CD4-positive, CD25-positive, alpha-beta regulatory T cell (primary cell): Measurements from ENCODE around the gene PRKG1. TPM values are rescaled to one million over a fixed set of nuclear protein-coding genes. Genes with fewer than 3 reads are reported as not detected.

Source experiments
- ATAC-seq, 2 donors: fragments of 150-1000 bp; cut with Tn5 transposase; one replicate each; pipeline ENCODE4 v1.10.0; 2021; ENCODE audit warnings: low read depth in 2 of 2, moderate number of reproducible peaks in 2 of 2, moderate library complexity in 1 of 2
- DNase-seq, 3 donors: peaks; one replicate each; pipeline versions ENCODE4 v3.0.0 to v3.0.0-alpha.2; 2012 to 2022; ENCODE audit warnings: mixed read lengths in 1 of 3
- H3K27ac ChIP-seq: one replicate; pipeline ENCODE4 v1.7.0; 2013; ENCODE audit warnings: mild to moderate bottlenecking, low read length; ENCODE audit not compliant: insufficient read depth, poor library complexity, severe bottlenecking
- H3K27me3 ChIP-seq: one replicate; pipeline ENCODE4 v1.7.0; 2013; ENCODE audit warnings: low read length; ENCODE audit not compliant: control insufficient read depth, insufficient read depth
- H3K36me3 ChIP-seq: one replicate; pipeline ENCODE4 v1.7.0; 2013; ENCODE audit warnings: mild to moderate bottlenecking, low read length, moderate library complexity; ENCODE audit not compliant: control insufficient read depth, insufficient read depth
- H3K4me1 ChIP-seq: 2 replicates; pipeline ENCODE4 v1.7.0; 2013; ENCODE audit warnings: mild to moderate bottlenecking, low read length; ENCODE audit not compliant: insufficient read depth, control insufficient read depth, poor library complexity, severe bottlenecking
- H3K4me3 ChIP-seq: one replicate; pipeline ENCODE4 v1.7.0; 2013; ENCODE audit warnings: low read depth, mild to moderate bottlenecking, low read length, moderate library complexity
- H3K9me3 ChIP-seq, 2 experiments: 1 replicate in 1 of 2; 2 replicates in 1 of 2; pipeline ENCODE4 v1.7.0; 2013; ENCODE audit warnings: low read length in 2 of 2, mild to moderate bottlenecking in 1 of 2, moderate library complexity in 1 of 2; ENCODE audit not compliant: control insufficient read depth in 2 of 2
- H3K27ac Mint-ChIP-seq, 3 donors: one replicate each; pipeline ENCODE4 v1.8.0; 2020 to 2022; ENCODE audit warnings: mild to moderate bottlenecking in 3 of 3, mixed read lengths in 3 of 3, moderate library complexity in 2 of 3
- H3K27me3 Mint-ChIP-seq: one replicate; pipeline ENCODE4 v1.8.0; 2022; ENCODE audit warnings: mild to moderate bottlenecking, mixed read lengths
- H3K36me3 Mint-ChIP-seq: one replicate; pipeline ENCODE4 v1.8.0; 2020; ENCODE audit warnings: mixed read lengths
- H3K4me1 Mint-ChIP-seq, 4 donors: one replicate each; pipeline ENCODE4 v1.8.0; 2020 to 2022; ENCODE audit warnings: mixed read lengths in 4 of 4, mild to moderate bottlenecking in 1 of 4
- H3K4me3 Mint-ChIP-seq, 4 donors: one replicate each; pipeline ENCODE4 v1.8.0; 2020 to 2022; ENCODE audit warnings: mild to moderate bottlenecking in 4 of 4, mixed read lengths in 4 of 4, moderate library complexity in 3 of 4
- H3K9me3 Mint-ChIP-seq, 7 donors: one replicate each; pipeline ENCODE4 v1.8.0; 2020 to 2022; ENCODE audit warnings: mixed read lengths in 7 of 7, mild to moderate bottlenecking in 3 of 7, moderate library complexity in 2 of 7
- polyA plus RNA-seq, 4 donors: library from polyadenylated mRNA; unstranded; fragments of 300-500 nt; fragmentation: Illumina TruSeq; gene quantifications; one replicate each; pipeline ENCODE4 v1.2.3, GENCODE V29; 2021
- total RNA-seq: library from RNA; stranded (reverse); gene quantifications from one replicate; pipeline ENCODE4 v1.2.3, GENCODE V29; 2022

The PRKG1 gene
- total and polyA plus RNA-seq, 5 donors from 2014 or later: 0.30 TPM; not detected in 4

DNA sequence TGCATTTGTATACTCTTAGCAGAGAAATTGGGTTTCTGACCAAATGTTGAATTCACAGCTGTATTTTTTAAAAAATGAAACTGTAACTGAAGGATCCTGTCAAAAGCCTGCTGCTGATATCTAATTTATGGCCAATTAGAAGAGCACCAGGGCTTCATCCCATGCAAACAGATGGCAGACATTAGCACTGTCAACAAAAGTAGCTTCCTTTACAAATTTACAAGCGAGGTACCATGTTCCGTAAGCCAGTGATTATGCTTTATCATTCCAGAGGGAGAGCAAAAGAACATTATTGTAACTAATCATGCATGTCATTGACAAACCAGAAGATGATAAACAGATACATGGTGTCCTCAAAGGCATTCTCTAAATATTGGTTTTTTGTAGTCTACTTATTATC lies 1062.6 kb downstream of the PRKG1 start:
- Mint-ChIP-seq H3K9me3 (peaks cover 0 to 5% (median 0%) of the 10 kb centered on the region in 7 donors), H3K27ac (no peak overlapping the region)
- H3K4me1 ChIP-seq: no peaks in the 10 kb centered on the region

GRCh38 chr10:52143338-52143737 lies 1069.1 kb downstream of the PRKG1 start:
- no peaks in the 10 kb centered on the region for H3K4me1 ChIP-seq
- Mint-ChIP-seq H3K27ac (no peak overlapping the region), H3K4me1 (no peaks in the 10 kb centered on the region), H3K4me3 (no peak overlapping the region), H3K36me3 (no peaks in the 10 kb centered on the region), H3K9me3 (peaks cover 0 to 5% (median 0%) of the 10 kb centered on the region in 7 donors), H3K27me3 (no peaks in the 10 kb centered on the region)
- ATAC-seq (no peak), DNase-seq (no peak)
- H3K4me3 ChIP-seq: no peak overlapping the region
- H3K9me3 ChIP-seq: no peaks in the 10 kb centered on the region
- no peaks in the 10 kb centered on the region for H3K36me3 ChIP-seq
- H3K27me3 ChIP-seq: no peaks in the 10 kb centered on the region
- H3K27ac ChIP-seq: no peak overlapping the region

More for the DNA sequence above, 1062.6 kb downstream of the PRKG1 start:
- DNase-seq (no peak), ATAC-seq (no peak)
- no peaks in the 10 kb centered on the region for H3K4me1 Mint-ChIP-seq
- no peaks in the 10 kb centered on the region for H3K27me3 ChIP-seq
- H3K36me3 ChIP-seq: no peaks in the 10 kb centered on the region
- H3K4me3 Mint-ChIP-seq: no peak overlapping the region
- no peaks in the 10 kb centered on the region for H3K27me3 Mint-ChIP-seq
- H3K36me3 Mint-ChIP-seq: no peaks in the 10 kb centered on the region
- H3K4me3 ChIP-seq: no peak overlapping the region
- no peak overlapping the region for H3K27ac ChIP-seq
- H3K9me3 ChIP-seq: no peaks in the 10 kb centered on the region

DNA sequence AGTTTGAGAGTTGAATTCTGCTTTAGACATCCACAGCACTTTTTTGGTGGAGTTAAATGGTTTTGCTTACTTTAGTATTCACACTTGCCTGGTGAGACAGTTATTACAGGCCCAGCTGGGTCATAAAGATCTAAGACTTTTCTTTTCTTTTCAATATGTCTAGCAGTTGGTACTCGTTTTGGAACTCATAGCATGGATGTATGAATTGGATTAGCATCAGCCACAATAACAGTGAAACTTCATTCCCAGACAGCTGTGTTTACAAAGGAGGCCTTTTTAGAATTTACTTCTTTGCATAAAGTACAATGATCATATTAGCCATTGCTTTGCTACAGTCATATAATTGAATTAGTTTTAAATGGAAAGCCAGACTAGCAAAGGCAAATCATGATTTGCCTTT lies 1071.3 kb downstream of the PRKG1 start:
- Histone ChIP-seq H3K4me1 (no peaks in the 10 kb centered on the region), H3K4me3 (no peak overlapping the region), H3K27ac (no peak overlapping the region), H3K9me3 (no peaks in the 10 kb centered on the region), H3K27me3 (no peaks in the 10 kb centered on the region), H3K36me3 (no peaks in the 10 kb centered on the region)
- Mint-ChIP-seq H3K4me1 (no peaks in the 10 kb centered on the region), H3K4me3 (no peak overlapping the region), H3K27me3 (no peaks in the 10 kb centered on the region), H3K36me3 (no peaks in the 10 kb centered on the region), H3K9me3 (peaks cover 0 to 3% (median 0%) of the 10 kb centered on the region in 7 donors), H3K27ac (no peak overlapping the region)
- no peak for ATAC-seq
- no peak for DNase-seq

GRCh38 chr10:52146766-52147165 lies 1072.5 kb downstream of the PRKG1 start:
- H3K9me3 ChIP-seq: no peaks in the 10 kb centered on the region
- H3K27me3 ChIP-seq: no peaks in the 10 kb centered on the region
- H3K27ac ChIP-seq: no peak overlapping the region
- no peaks in the 10 kb centered on the region for H3K4me1 Mint-ChIP-seq
- no peak overlapping the region for H3K4me3 Mint-ChIP-seq
- no peak for ATAC-seq
- no peak overlapping the region for H3K4me3 ChIP-seq
- no peaks in the 10 kb centered on the region for H3K4me1 ChIP-seq
- no peak for DNase-seq
- no peaks in the 10 kb centered on the region for H3K36me3 ChIP-seq
- H3K27me3 Mint-ChIP-seq: no peaks in the 10 kb centered on the region
- H3K36me3 Mint-ChIP-seq: no peaks in the 10 kb centered on the region
- H3K9me3 Mint-ChIP-seq: peaks cover 0 to 4% (median 0%) of the 10 kb centered on the region in 7 donors
- H3K27ac Mint-ChIP-seq: no peak overlapping the region

GRCh38 chr10:52170776-52171175 lies 1096.5 kb downstream of the PRKG1 start:
- H3K27me3 ChIP-seq: no peaks in the 10 kb centered on the region
- H3K9me3 Mint-ChIP-seq: peaks cover 0 to 6% (median 3%) of the 10 kb centered on the region in 7 donors
- no peaks in the 10 kb centered on the region for H3K4me1 Mint-ChIP-seq
- no peak overlapping the region for H3K27ac ChIP-seq
- no peaks in the 10 kb centered on the region for H3K4me1 ChIP-seq
- H3K27me3 Mint-ChIP-seq: no peaks in the 10 kb centered on the region
- H3K4me3 Mint-ChIP-seq: no peak overlapping the region
- DNase-seq (no peak), ATAC-seq (no peak)
- no peak overlapping the region for H3K4me3 ChIP-seq
- H3K9me3 ChIP-seq: no peaks in the 10 kb centered on the region
- H3K36me3 Mint-ChIP-seq: no peaks in the 10 kb centered on the region
- no peak overlapping the region for H3K27ac Mint-ChIP-seq
- no peaks in the 10 kb centered on the region for H3K36me3 ChIP-seq

GRCh38 chr10:52172581-52172980 lies 1098.3 kb downstream of the PRKG1 start:
- H3K36me3 Mint-ChIP-seq: no peaks in the 10 kb centered on the region
- Histone ChIP-seq H3K9me3 (no peaks in the 10 kb centered on the region), H3K36me3 (no peaks in the 10 kb centered on the region), H3K4me3 (no peak overlapping the region), H3K4me1 (no peaks in the 10 kb centered on the region), H3K27ac (no peak overlapping the region), H3K27me3 (no peaks in the 10 kb centered on the region)
- H3K27ac Mint-ChIP-seq: no peak overlapping the region
- H3K4me1 Mint-ChIP-seq: no peaks in the 10 kb centered on the region
- no peaks in the 10 kb centered on the region for H3K27me3 Mint-ChIP-seq
- ATAC-seq: no peak
- no peak for DNase-seq
- peaks cover 2 to 10% (median 5%) of the 10 kb centered on the region in 7 donors for H3K9me3 Mint-ChIP-seq
- H3K4me3 Mint-ChIP-seq: no peak overlapping the region

GRCh38 chr10:52185256-52185655 lies 1111.0 kb downstream of the PRKG1 start:
- peaks cover 0 to 9% (median 1%) of the 10 kb centered on the region in 7 donors for H3K9me3 Mint-ChIP-seq
- no peaks in the 10 kb centered on the region for H3K36me3 ChIP-seq

GRCh38 chr10:52187521-52188258 lies 1113.4 kb downstream of the PRKG1 start:
- Mint-ChIP-seq H3K9me3 (peaks cover 0 to 4% (median 1%) of the 10 kb centered on the region in 7 donors), H3K27me3 (no peaks in the 10 kb centered on the region), H3K36me3 (no peaks in the 10 kb centered on the region), H3K4me1 (no peaks in the 10 kb centered on the region), H3K27ac (no peak overlapping the region), H3K4me3 (no peak overlapping the region)
- Histone ChIP-seq H3K9me3 (no peaks in the 10 kb centered on the region), H3K36me3 (no peaks in the 10 kb centered on the region), H3K4me1 (no peaks in the 10 kb centered on the region), H3K27ac (no peak overlapping the region), H3K27me3 (no peaks in the 10 kb centered on the region), H3K4me3 (no peak overlapping the region)
- DNase-seq (no peak), ATAC-seq (no peak)

More at GRCh38 chr10:52185256-52185655, 1111.0 kb downstream of the PRKG1 start:
- no peak overlapping the region for H3K27ac Mint-ChIP-seq
- no peak overlapping the region for H3K4me3 Mint-ChIP-seq
- H3K27me3 ChIP-seq: no peaks in the 10 kb centered on the region
- no peaks in the 10 kb centered on the region for H3K9me3 ChIP-seq
- no peaks in the 10 kb centered on the region for H3K4me1 Mint-ChIP-seq
- H3K36me3 Mint-ChIP-seq: no peaks in the 10 kb centered on the region
- DNase-seq (no peak), ATAC-seq (no peak)
- no peak overlapping the region for H3K4me3 ChIP-seq
- H3K27me3 Mint-ChIP-seq: no peaks in the 10 kb centered on the region
- H3K4me1 ChIP-seq: no peaks in the 10 kb centered on the region
- no peak overlapping the region for H3K27ac ChIP-seq
